A673 (cell line): ENCODE measurements around the gene SULT2B1. TPM values are rescaled to one million over a fixed set of nuclear protein-coding genes. Genes with fewer than 3 reads are reported as not detected.
A peak's percentile ranks its signal among the peaks of the same experiment; 100 is the strongest.

Experiments
- BruUV-seq: library from RNA; stranded (reverse); fragments of 400-500 nt; replicated peaks from 2 replicates; lab custom pipeline; 2021; lab: Mats Ljungman, UMichigan
- CTCF ChIA-PET: fragments of 300-600 bp; sonication (Branson Sonifier 250); formaldehyde crosslinking; loops from one replicate; lab custom pipeline; 2022; ENCODE audit warnings: antibody characterized with exemption; lab: Charles Lee
- POLR2A ChIA-PET: fragments of 300-600 bp; sonication (Branson Sonifier 250); formaldehyde crosslinking; loops from one replicate; lab custom pipeline; 2022; ENCODE audit warnings: antibody characterized with exemption; ENCODE audit not compliant: low non-redundant PET; lab: Charles Lee
- DNase-seq: peaks from one replicate; pipeline ENCODE4 v3.0.0-alpha.2; 2015; ENCODE audit warnings: low spot score
- H3K27ac ChIP-seq: fragments of 200-600 bp; sonication (generic); 2 replicates; pipeline ENCODE4 v1.5.1; 2016; ENCODE audit warnings: mixed run types, low read depth, mild to moderate bottlenecking, mixed read lengths, antibody characterized with exemption, low read length; ENCODE audit not compliant: poor library complexity, severe bottlenecking
- H3K27me3 ChIP-seq: fragments of 200-600 bp; sonication (generic); replicated peaks from 2 replicates; pipeline ENCODE4 v1.6.1; 2017; ENCODE audit warnings: mixed run types, low read depth, mild to moderate bottlenecking, mixed read lengths, antibody characterized with exemption, low read length; ENCODE audit not compliant: insufficient read depth, poor library complexity
- H3K36me3 ChIP-seq: fragments of 200-600 bp; sonication (generic); 2 replicates; pipeline ENCODE4 v1.6.1; 2016; ENCODE audit warnings: mixed run types, mild to moderate bottlenecking, mixed read lengths, antibody characterized with exemption, low read length; ENCODE audit not compliant: insufficient read depth, poor library complexity, severe bottlenecking
- H3K4me1 ChIP-seq: fragments of 200-600 bp; sonication (generic); 2 replicates; pipeline ENCODE4 v1.6.1; 2017; ENCODE audit warnings: mixed run types, mild to moderate bottlenecking, mixed read lengths, antibody characterized with exemption, low read length; ENCODE audit not compliant: insufficient read depth, poor library complexity, severe bottlenecking
- H3K4me3 ChIP-seq: fragments of 200-600 bp; sonication (generic); 2 replicates; pipeline ENCODE4 v1.5.1; 2016; ENCODE audit warnings: low read depth, mixed run types, mild to moderate bottlenecking, mixed read lengths, low read length; ENCODE audit not compliant: poor library complexity, severe bottlenecking
- H3K9me3 ChIP-seq: fragments of 200-600 bp; sonication (generic); 2 replicates; pipeline ENCODE4 v1.6.1; 2016; ENCODE audit warnings: mixed run types, low read depth, mild to moderate bottlenecking, mixed read lengths, antibody characterized with exemption, low read length; ENCODE audit not compliant: poor library complexity, severe bottlenecking
- CTCF ChIP-seq: fragments of 300-800, 200-600 bp; sonication (generic); conservative IDR thresholded peaks from 2 replicates; pipeline ENCODE4 v1.5.1; 2017; ENCODE audit warnings: low read depth, mild to moderate bottlenecking, antibody characterized with exemption, low read length, moderate library complexity, mixed read lengths
- EZH2 ChIP-seq: fragments of 200-600 bp; sonication (generic); IDR thresholded peaks from 2 replicates; pipeline ENCODE4 v1.6.1; 2017; ENCODE audit warnings: borderline replicate concordance, low read depth, mild to moderate bottlenecking, mixed read lengths, antibody characterized with exemption, low read length; ENCODE audit not compliant: poor library complexity, severe bottlenecking
- intact Hi-C: fragments of 100-400 bp; cut with micrococcal nuclease; formaldehyde crosslinking; loops from one replicate; pipeline ENCODE4 v1.10.0; 2022; ENCODE audit not compliant: unreplicated experiment
- total RNA-seq: library from RNA; stranded (reverse); gene quantifications from 2 replicates; pipeline ENCODE4 v1.2.3, GENCODE V29; 2021

The SULT2B1 gene
- total RNA-seq, 1 experiment from 2014 or later = 0.60 TPM

- no TSS peak for BruUV-seq
- DNase-seq = no peak
- Histone ChIP-seq H3K9me3 (no peaks in the 10 kb centered on the region), H3K4me1 (peaks cover 26% of the 10 kb centered on the region), H3K36me3 (no peaks in the 10 kb centered on the region), H3K4me3 (peak overlapping the region; percentile 62), H3K27me3 (no peaks in the 10 kb centered on the region), H3K27ac (peak overlapping the region; percentile 77)
- TF ChIP-seq CTCF (no peak), EZH2 (no peak)
- ChIA-PET CTCF (no interaction called here), POLR2A (no interaction called here)
- intact Hi-C loops = loop anchor here (10.0 kb wide), 1 partner anchor 320 kb away; the partner anchor contains the start of gene FTL
Observed at GRCh38 chr19:48644355-48644754, 92.4 kb downstream of the SULT2B1 start.

GRCh38 chr19:48644839-48645619 lies 93.1 kb downstream of the SULT2B1 start:
- intact Hi-C loops = loop anchor here (5.0 to 10.0 kb wide), 4 partner anchors 67 to 320 kb away; partner anchors contain the start of genes FTL and HSD17B14
- peak; percentile 95 for DNase-seq
- Histone ChIP-seq H3K4me1 (peaks cover 26% of the 10 kb centered on the region), H3K36me3 (no peaks in the 10 kb centered on the region), H3K9me3 (no peaks in the 10 kb centered on the region), H3K27ac (peak overlapping the region; percentile 77), H3K27me3 (no peaks in the 10 kb centered on the region), H3K4me3 (peak overlapping the region; percentile 62)
- TF ChIP-seq CTCF = no peak
- no peak for TF ChIP-seq EZH2
- ChIA-PET CTCF (interaction anchor here (0.6 to 1.8 kb wide), 4 partner anchors 69 to 325 kb away, joined by 3 to 8 read pairs (median 6); no protein-coding TSS in a partner anchor), POLR2A (no interaction called here)
- no TSS peak for BruUV-seq

GRCh38 chr19:48645620-48646000 lies 93.6 kb downstream of the SULT2B1 start:
- CTCF ChIA-PET = interaction anchor here (0.6 to 1.8 kb wide), 5 partner anchors 69 to 325 kb away, joined by 3 to 8 read pairs (median 4); no protein-coding TSS in a partner anchor
- Histone ChIP-seq H3K9me3 (no peaks in the 10 kb centered on the region), H3K4me1 (peaks cover 26% of the 10 kb centered on the region), H3K27me3 (no peaks in the 10 kb centered on the region), H3K36me3 (no peaks in the 10 kb centered on the region), H3K27ac (peak overlapping the region; percentile 77), H3K4me3 (peak overlapping the region; percentile 62)
- DNase-seq = peak; percentile 80
- POLR2A ChIA-PET = no interaction called here
- BruUV-seq = TSS peak; percentile 96
- TF ChIP-seq CTCF (no peak), EZH2 (no peak)
- intact Hi-C loops = loop anchor here (5.0 to 10.0 kb wide), 4 partner anchors 67 to 319 kb away; partner anchors contain the start of genes FTL and HSD17B14
